Coronary artery (tissue), 2 donors: Measurements from ENCODE around the gene SRP14.

Source experiments
- DNase-seq: peaks from one replicate; pipeline ENCODE4 v3.0.0-alpha.2; 2017; ENCODE audit warnings: low spot score
- H3K27ac ChIP-seq, 2 donors: fragments of 200-600 bp; sonication (generic); one replicate each; pipeline ENCODE4 v1.5.1; 2016 to 2019
- H3K4me3 ChIP-seq: fragments of 200-600 bp; sonication (generic); 2 replicates; pipeline ENCODE4 v1.5.1; 2016; ENCODE audit warnings: mild to moderate bottlenecking, moderate library complexity
- CTCF ChIP-seq: fragments of 200-600 bp; sonication (generic); IDR thresholded peaks from one replicate; pipeline ENCODE4 v1.5.1; 2019; ENCODE audit warnings: antibody characterized with exemption

SRP14 gene

GRCh38 chr15:40065166-40065565, 26.2 kb upstream of the SRP14 start:
- H3K4me3 ChIP-seq = no peak overlapping the region
- no peak for DNase-seq
- TF ChIP-seq CTCF = no peak
- H3K27ac ChIP-seq = no peak overlapping the region

DNA sequence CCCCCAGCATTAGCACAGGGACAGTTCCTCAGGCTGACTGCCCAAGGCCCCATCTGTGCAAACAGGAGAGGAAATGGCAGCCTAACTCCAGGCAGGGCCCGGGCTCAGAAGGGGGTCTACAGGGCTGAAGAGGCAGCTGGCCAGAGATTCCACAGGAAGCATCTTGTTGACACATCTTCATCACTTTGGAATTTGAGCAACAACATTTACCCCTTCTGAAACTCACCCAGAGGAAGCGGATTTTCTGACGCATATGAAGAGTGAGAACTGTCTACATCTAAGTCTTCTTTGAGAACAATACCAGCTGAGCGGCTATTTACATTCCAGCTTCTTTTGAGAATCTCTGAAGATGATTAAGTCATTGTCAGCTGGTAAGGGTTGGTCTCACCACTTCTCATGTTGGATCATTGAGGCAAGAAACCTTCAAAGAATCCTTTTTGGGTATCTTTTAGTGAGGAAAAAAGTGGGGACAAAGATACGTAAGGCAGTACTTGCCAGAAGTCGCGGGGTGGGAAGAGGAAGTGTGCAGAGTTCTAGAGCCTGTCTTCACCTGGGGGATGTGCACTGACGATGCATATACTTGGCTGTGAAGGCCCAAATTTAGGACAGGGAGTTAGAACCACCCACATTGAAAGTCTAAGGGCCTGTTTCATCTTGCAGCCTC, 25.4 kb upstream of the SRP14 start:
- TF ChIP-seq CTCF = no peak
- no peak for DNase-seq
- H3K4me3 ChIP-seq = no peak overlapping the region
- no peak overlapping the region for H3K27ac ChIP-seq

- DNase-seq = no peak
- no peak overlapping the region for H3K27ac ChIP-seq
- H3K4me3 ChIP-seq = no peak overlapping the region
- TF ChIP-seq CTCF = no peak
Observed at GRCh38 chr15:40063563-40064011, 24.6 kb upstream of the SRP14 start.

- no peak for DNase-seq
- TF ChIP-seq CTCF = no peak
- no peak overlapping the region for H3K27ac ChIP-seq
- no peak overlapping the region for H3K4me3 ChIP-seq
Observed at GRCh38 chr15:40062816-40063562, 24.0 kb upstream of the SRP14 start.

DNA sequence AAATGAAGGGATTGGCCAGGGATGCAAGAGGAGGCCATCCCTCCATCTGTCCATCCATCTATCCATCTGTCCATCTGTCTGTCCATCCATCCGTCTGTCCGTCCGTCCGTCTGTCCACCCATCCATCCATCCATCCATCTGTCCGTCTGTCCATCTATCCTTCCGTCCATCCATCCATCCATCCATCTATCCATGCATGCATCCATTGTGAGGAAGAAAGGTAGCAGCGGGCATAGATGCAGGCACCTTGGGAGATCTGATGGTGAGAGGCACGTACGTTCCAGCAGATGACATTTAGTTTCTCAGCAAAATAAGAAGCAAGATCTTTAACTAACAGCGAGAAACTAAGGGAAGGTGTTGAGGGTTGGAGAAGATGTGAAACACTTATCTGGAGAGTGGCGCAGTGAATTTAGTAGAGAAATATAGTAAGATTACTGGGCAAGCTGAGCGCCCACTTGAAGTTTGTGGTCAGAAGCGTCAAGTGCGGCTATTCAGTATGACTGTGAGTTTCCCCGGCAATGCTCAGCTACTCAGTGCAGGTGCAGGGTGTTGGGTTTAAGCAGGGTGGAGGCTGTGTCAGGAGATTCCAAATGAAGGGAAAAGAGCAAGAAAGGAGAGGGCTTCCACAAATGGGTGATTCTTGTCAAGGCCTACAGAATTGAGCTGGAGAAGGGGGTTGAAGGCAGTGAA, 22.4 kb upstream of the SRP14 start:
- no peak overlapping the region for H3K27ac ChIP-seq
- TF ChIP-seq CTCF = no peak
- H3K4me3 ChIP-seq = no peak overlapping the region
- no peak for DNase-seq

DNA sequence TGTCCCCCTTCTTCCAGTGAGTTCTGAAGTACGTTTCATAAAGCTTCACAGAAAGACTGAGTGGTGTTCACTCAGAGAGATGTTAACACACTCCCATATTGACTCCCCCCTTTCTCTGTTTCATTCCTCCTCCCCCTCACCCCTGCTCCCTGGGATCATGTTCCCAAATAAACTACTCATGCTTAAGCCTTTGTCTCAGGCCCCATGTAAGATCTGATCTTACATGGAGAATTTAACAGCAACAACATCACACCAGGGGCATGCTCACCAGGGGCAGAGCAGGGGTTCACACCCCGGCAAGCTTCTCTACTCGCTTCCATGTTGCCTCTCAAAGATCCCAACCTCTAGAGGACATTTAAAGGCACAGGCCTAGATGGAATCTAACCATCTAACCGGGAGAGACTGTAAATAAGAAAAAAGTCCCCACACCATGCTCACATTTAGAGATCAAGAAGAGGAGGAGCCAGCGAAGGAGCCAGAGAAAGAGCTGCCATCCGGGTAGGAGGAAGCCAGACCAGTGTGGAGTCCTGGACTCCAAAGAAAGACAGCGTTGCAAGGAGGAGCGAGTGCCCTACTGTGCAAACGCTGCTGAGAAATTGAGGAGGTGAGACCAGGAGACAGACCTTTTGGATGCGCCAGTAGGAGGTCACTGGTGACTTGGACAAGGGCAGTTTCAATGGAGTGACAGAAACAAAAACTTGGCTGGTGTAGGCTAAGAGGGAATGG, 21.4 kb upstream of the SRP14 start:
- no peak for TF ChIP-seq CTCF
- DNase-seq = peak; percentile 16
- Histone ChIP-seq H3K27ac (no peak overlapping the region), H3K4me3 (no peak overlapping the region)
